ENCODE data around the gene PHF2. TPM values are rescaled to one million over a fixed set of nuclear protein-coding genes. Genes with fewer than 3 reads are reported as not detected.

PHF2 gene
- total and polyA plus RNA-seq, 2 of the 8 experiments (the other 6 are each of a cell fraction or from before 2014, with no cell fraction given) = 3.4 to 9.4 TPM

DNA sequence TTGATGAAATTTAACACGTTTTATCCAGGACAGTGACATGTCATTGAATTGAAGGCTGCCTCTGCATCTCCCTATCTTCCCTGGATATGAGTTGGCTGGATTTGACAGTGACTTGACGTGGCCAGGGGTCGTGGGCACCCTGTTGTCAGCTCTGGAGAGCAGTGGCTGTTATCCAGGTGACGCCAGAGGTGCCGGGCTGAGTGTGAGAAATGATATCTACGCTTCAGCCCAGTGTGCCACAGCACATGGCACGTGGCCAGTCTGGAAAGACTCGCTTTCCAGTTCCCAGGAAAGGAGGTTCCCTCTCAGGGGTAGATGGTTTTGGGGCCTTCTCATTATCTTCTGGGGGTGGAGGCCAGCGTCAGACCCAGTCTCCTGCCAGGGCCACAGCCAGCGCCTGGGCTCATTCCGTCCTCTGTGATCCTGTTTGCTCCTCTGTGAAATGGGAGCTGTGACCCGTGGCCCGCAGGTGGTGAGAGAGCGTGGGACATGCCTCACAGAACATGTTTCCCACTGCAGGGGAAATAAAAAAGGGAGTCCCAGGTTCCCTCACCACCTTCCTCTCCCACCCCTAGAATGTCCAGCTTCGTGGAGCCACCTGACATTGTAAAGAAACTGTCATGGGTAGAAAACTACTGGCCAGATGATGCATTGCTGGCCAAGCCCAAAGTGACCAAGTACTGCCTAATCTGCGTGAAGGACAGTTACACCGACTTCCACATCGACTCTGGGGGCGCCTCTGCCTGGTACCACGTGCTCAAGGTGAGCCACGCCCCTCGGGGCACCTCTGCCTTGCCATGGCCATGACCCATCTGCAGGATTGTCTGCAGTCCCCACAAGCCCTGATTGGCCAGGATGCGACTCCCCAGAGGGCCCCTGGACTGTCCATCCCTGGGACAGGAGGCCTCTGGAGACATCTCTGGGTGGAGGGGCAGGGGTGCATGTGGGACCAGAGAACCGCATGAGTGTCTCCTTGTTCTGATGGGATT lies 76.5 kb downstream of the PHF2 start (continued):
- TF ChIP-seq, protein P1, sequence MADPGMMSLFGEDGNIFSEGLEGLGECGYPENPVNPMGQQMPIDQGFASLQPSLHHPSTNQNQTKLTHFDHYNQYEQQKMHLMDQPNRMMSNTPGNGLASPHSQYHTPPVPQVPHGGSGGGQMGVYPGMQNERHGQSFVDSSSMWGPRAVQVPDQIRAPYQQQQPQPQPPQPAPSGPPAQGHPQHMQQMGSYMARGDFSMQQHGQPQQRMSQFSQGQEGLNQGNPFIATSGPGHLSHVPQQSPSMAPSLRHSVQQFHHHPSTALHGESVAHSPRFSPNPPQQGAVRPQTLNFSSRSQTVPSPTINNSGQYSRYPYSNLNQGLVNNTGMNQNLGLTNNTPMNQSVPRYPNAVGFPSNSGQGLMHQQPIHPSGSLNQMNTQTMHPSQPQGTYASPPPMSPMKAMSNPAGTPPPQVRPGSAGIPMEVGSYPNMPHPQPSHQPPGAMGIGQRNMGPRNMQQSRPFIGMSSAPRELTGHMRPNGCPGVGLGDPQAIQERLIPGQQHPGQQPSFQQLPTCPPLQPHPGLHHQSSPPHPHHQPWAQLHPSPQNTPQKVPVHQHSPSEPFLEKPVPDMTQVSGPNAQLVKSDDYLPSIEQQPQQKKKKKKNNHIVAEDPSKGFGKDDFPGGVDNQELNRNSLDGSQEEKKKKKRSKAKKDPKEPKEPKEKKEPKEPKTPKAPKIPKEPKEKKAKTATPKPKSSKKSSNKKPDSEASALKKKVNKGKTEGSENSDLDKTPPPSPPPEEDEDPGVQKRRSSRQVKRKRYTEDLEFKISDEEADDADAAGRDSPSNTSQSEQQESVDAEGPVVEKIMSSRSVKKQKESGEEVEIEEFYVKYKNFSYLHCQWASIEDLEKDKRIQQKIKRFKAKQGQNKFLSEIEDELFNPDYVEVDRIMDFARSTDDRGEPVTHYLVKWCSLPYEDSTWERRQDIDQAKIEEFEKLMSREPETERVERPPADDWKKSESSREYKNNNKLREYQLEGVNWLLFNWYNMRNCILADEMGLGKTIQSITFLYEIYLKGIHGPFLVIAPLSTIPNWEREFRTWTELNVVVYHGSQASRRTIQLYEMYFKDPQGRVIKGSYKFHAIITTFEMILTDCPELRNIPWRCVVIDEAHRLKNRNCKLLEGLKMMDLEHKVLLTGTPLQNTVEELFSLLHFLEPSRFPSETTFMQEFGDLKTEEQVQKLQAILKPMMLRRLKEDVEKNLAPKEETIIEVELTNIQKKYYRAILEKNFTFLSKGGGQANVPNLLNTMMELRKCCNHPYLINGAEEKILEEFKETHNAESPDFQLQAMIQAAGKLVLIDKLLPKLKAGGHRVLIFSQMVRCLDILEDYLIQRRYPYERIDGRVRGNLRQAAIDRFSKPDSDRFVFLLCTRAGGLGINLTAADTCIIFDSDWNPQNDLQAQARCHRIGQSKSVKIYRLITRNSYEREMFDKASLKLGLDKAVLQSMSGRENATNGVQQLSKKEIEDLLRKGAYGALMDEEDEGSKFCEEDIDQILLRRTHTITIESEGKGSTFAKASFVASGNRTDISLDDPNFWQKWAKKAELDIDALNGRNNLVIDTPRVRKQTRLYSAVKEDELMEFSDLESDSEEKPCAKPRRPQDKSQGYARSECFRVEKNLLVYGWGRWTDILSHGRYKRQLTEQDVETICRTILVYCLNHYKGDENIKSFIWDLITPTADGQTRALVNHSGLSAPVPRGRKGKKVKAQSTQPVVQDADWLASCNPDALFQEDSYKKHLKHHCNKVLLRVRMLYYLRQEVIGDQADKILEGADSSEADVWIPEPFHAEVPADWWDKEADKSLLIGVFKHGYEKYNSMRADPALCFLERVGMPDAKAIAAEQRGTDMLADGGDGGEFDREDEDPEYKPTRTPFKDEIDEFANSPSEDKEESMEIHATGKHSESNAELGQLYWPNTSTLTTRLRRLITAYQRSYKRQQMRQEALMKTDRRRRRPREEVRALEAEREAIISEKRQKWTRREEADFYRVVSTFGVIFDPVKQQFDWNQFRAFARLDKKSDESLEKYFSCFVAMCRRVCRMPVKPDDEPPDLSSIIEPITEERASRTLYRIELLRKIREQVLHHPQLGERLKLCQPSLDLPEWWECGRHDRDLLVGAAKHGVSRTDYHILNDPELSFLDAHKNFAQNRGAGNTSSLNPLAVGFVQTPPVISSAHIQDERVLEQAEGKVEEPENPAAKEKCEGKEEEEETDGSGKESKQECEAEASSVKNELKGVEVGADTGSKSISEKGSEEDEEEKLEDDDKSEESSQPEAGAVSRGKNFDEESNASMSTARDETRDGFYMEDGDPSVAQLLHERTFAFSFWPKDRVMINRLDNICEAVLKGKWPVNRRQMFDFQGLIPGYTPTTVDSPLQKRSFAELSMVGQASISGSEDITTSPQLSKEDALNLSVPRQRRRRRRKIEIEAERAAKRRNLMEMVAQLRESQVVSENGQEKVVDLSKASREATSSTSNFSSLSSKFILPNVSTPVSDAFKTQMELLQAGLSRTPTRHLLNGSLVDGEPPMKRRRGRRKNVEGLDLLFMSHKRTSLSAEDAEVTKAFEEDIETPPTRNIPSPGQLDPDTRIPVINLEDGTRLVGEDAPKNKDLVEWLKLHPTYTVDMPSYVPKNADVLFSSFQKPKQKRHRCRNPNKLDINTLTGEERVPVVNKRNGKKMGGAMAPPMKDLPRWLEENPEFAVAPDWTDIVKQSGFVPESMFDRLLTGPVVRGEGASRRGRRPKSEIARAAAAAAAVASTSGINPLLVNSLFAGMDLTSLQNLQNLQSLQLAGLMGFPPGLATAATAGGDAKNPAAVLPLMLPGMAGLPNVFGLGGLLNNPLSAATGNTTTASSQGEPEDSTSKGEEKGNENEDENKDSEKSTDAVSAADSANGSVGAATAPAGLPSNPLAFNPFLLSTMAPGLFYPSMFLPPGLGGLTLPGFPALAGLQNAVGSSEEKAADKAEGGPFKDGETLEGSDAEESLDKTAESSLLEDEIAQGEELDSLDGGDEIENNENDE (IDR thresholded peaks at IDR 0.05; ENCODE audit: insufficient replicate concordance, low read length) = no peak
- TF ChIP-seq HDAC2 (IDR thresholded peaks at IDR 0.05; ENCODE audit: borderline replicate concordance in 1 of 2, low read depth in 2 of 2, low read length in 2 of 2) (no peak), SUZ12 (IDR thresholded peaks at IDR 0.05; ENCODE audit: low read length) (no peak), SRF (IDR thresholded peaks at IDR 0.05; ENCODE audit: low read depth, low read length) (no peak), SIRT6 (IDR thresholded peaks at IDR 0.05; ENCODE audit: low read length) (no peak), MAFK (IDR thresholded peaks at IDR 0.05; ENCODE audit: low read depth, low read length) (no peak), TBP (IDR thresholded peaks at IDR 0.05; ENCODE audit: low read depth, low read length) (no peak)
- TF ChIP-seq, protein P2, sequence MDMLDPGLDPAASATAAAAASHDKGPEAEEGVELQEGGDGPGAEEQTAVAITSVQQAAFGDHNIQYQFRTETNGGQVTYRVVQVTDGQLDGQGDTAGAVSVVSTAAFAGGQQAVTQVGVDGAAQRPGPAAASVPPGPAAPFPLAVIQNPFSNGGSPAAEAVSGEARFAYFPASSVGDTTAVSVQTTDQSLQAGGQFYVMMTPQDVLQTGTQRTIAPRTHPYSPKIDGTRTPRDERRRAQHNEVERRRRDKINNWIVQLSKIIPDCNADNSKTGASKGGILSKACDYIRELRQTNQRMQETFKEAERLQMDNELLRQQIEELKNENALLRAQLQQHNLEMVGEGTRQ (IDR thresholded peaks at IDR 0.05; ENCODE audit: low read length) = no peak

All from H1 (cell line).